Right atrium auricular region (tissue), 2 donors: Measurements from ENCODE around the gene KRTAP9-7. TPM values are rescaled to one million over a fixed set of nuclear protein-coding genes. Genes with fewer than 3 reads are reported as not detected.
"Not testable (repeated sequence)": the region's sequence is repeated elsewhere in the genome, so short reads cannot be mapped to it uniquely, and the experiment has no call there.

ENCODE experiments used
- DNase-seq: peaks from one replicate; pipeline ENCODE4 v3.0.0-alpha.2; 2019; ENCODE audit warnings: low spot score
- H3K27ac ChIP-seq, 2 donors: fragments of 200-600 bp; sonication (generic); 1 replicate in 1 of 2; 2 replicates in 1 of 2; pipeline ENCODE4 v1.5.1; 2016 to 2019
- H3K27me3 ChIP-seq, 2 donors: fragments of 200-600 bp; sonication (generic); one replicate each; pipeline versions ENCODE4 v1.5.1 to v1.6.0; 2017 to 2019
- H3K36me3 ChIP-seq: fragments of 200-600 bp; sonication (generic); one replicate; pipeline ENCODE4 v1.5.1; 2016
- H3K4me1 ChIP-seq, 2 donors: fragments of 200-600 bp; sonication (generic); one replicate each; pipeline versions ENCODE4 v1.5.1 to v1.6.0; 2017 to 2019
- H3K4me3 ChIP-seq, 2 donors: fragments of 200-600 bp; sonication (generic); 1 replicate in 1 of 2; 2 replicates in 1 of 2; pipeline ENCODE4 v1.5.1; 2017 to 2019; ENCODE audit warnings: mild to moderate bottlenecking in 1 of 2, moderate library complexity in 1 of 2
- H3K9me3 ChIP-seq, 2 donors: fragments of 200-600 bp; sonication (generic); one replicate each; pipeline ENCODE4 v1.5.1; 2019
- total RNA-seq, 2 donors: library from RNA; depleted of rRNA; stranded (reverse); fragments of >200 nt; gene quantifications; one replicate each; pipeline ENCODE4 v1.1.0, GENCODE V29; 2016
- TF ChIP-seq, protein P1 (sequence below), 2 donors: fragments of 200-600 bp; sonication (generic); IDR thresholded peaks; one replicate each; pipeline ENCODE4 v1.5.1; 2019; ENCODE audit warnings: antibody characterized with exemption in 2 of 2

The KRTAP9-7 gene, protein sequence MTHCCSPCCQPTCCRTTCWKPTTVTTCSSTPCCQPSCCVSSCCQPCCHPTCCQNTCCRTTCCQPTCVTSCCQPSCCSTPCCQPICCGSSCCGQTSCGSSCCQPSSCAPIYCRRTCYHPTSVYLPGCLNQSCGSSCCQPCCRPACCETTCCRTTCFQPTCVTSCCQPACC
- total RNA-seq, result not detected

DNA sequence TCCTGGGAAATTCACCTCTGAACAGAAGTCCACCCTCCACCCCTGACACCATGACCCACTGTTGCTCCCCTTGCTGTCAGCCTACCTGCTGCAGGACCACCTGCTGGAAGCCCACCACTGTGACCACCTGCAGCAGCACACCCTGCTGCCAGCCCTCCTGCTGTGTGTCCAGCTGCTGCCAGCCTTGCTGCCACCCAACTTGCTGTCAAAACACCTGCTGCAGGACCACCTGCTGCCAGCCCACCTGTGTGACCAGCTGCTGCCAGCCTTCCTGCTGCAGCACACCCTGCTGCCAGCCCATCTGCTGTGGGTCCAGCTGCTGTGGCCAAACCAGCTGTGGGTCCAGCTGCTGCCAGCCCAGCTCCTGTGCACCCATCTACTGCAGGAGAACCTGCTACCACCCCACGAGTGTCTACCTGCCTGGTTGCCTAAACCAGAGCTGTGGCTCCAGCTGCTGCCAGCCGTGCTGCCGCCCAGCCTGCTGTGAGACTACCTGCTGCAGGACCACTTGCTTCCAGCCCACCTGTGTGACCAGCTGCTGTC, at the start of gene KRTAP9-7:
TSS of gene KRTAP9-7 (plus strand) at position 51 of the 543 bp plus-strand sequence. CDS start at position 51, 0 bp downstream.
- not testable (repeated sequence) for H3K4me1 ChIP-seq, DNase-seq, H3K36me3 ChIP-seq

DNA sequence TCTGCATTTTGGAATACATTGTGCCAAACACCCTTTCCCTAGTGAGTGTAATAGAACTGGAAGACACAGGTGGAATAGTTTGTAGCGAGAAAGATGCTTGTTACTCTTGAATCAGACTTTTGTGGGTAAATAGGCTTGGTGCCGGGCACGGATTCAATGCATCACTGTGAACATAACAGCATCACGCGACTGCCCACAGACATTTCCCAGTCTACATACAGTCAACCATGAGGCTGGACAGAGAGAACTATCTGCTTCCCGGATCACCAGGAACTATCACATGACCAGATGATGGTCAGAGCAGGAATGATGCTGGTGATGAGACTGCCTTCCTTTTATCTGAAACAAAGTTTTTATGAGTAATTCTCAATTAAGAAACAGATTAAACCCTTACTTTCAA, 49.4 kb upstream of the KRTAP9-7 start:
- TF ChIP-seq, protein P1, sequence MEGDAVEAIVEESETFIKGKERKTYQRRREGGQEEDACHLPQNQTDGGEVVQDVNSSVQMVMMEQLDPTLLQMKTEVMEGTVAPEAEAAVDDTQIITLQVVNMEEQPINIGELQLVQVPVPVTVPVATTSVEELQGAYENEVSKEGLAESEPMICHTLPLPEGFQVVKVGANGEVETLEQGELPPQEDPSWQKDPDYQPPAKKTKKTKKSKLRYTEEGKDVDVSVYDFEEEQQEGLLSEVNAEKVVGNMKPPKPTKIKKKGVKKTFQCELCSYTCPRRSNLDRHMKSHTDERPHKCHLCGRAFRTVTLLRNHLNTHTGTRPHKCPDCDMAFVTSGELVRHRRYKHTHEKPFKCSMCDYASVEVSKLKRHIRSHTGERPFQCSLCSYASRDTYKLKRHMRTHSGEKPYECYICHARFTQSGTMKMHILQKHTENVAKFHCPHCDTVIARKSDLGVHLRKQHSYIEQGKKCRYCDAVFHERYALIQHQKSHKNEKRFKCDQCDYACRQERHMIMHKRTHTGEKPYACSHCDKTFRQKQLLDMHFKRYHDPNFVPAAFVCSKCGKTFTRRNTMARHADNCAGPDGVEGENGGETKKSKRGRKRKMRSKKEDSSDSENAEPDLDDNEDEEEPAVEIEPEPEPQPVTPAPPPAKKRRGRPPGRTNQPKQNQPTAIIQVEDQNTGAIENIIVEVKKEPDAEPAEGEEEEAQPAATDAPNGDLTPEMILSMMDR (IDR thresholded peaks at IDR 0.05), result no peak
- Histone ChIP-seq H3K9me3 (no peaks in the 10 kb centered on the region), H3K36me3 (no peaks in the 10 kb centered on the region), H3K27ac (no peak overlapping the region), H3K4me1 (no peaks in the 10 kb centered on the region), H3K4me3 (no peak overlapping the region), H3K27me3 (no peaks in the 10 kb centered on the region)
- DNase-seq, result no peak

More for the DNA sequence above, at the start of gene KRTAP9-7:
- not testable (repeated sequence) for H3K27ac ChIP-seq, H3K4me3 ChIP-seq, H3K27me3 ChIP-seq, H3K9me3 ChIP-seq

DNA sequence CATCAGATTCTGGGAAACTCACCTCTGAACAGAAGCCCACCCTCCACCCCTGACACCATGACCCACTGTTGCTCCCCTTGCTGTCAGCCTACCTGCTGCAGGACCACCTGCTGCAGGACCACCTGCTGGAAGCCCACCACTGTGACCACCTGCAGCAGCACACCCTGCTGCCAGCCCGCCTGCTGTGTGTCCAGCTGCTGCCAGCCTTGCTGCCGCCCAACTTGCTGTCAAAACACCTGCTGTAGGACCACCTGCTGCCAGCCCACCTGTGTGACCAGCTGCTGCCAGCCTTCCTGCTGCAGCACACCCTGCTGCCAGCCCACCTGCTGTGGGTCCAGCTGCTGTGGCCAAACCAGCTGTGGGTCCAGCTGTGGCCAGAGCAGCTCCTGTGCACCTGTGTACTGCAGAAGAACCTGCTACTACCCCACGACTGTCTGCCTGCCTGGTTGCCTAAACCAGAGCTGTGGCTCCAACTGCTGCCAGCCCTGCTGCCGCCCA, 48.9 kb upstream of the KRTAP9-7 start, which contains the start of gene KRTAP9-2:
TSS of gene KRTAP9-2 (plus strand) at position 51 of the 498 bp plus-strand sequence. CDS start at position 58, 7 bp downstream.
- H3K27me3 ChIP-seq, H3K9me3 ChIP-seq, H3K36me3 ChIP-seq, H3K4me1 ChIP-seq, DNase-seq, H3K27ac ChIP-seq, H3K4me3 ChIP-seq: not testable (repeated sequence)

DNA sequence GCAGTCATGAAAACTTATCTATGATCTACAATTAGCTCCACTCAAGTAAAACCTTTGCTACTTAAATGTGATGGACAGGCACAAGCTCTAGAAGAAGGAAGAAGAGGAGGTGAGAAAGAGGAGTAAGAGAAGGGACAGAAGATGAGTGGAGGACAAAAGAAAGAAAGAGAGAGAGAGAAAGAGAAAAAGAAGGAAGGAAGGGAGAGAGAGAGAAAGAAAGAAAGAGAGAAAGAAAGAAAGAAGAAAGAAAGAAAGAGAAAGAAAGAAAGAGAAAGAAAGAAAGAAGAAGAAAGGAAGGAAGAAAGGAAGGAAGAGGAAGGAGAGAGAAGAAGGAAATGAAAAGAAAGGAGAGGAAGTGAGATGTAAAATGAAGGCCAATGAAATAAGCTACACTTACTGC, 45.4 kb upstream of the KRTAP9-7 start:
- DNase-seq, result no peak
- no peaks in the 10 kb centered on the region for H3K4me1 ChIP-seq
- no peak overlapping the region for H3K4me3 ChIP-seq
- H3K27ac ChIP-seq, result no peak overlapping the region
- no peaks in the 10 kb centered on the region for H3K9me3 ChIP-seq
- no peaks in the 10 kb centered on the region for H3K27me3 ChIP-seq
- TF ChIP-seq, protein P1 (IDR thresholded peaks at IDR 0.05), result no peak
- no peaks in the 10 kb centered on the region for H3K36me3 ChIP-seq

DNA sequence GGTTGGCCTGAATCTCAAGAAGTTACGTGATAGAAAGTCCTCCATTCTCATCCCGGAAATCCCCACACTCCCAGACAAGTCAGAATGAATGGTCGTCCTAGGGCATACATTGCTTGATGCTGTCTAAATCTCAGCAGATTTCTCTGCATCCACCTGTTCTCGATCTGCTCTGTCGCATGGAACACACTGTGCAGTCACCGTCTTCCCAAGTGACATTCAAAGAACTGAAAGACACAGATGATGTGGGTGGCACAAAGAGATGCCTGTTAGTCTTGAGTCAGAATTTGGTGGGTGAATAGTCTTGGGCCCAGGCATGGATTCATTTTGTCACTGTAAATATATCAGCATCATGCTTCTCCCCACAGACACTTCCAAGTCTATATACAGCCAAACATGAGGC, 43.8 kb upstream of the KRTAP9-7 start:
- TF ChIP-seq, protein P1 (IDR thresholded peaks at IDR 0.05), result no peak
- Histone ChIP-seq H3K27me3 (no peaks in the 10 kb centered on the region), H3K4me3 (no peak overlapping the region), H3K36me3 (no peaks in the 10 kb centered on the region), H3K27ac (no peak overlapping the region), H3K9me3 (no peaks in the 10 kb centered on the region), H3K4me1 (no peaks in the 10 kb centered on the region)
- DNase-seq, result no peak

DNA sequence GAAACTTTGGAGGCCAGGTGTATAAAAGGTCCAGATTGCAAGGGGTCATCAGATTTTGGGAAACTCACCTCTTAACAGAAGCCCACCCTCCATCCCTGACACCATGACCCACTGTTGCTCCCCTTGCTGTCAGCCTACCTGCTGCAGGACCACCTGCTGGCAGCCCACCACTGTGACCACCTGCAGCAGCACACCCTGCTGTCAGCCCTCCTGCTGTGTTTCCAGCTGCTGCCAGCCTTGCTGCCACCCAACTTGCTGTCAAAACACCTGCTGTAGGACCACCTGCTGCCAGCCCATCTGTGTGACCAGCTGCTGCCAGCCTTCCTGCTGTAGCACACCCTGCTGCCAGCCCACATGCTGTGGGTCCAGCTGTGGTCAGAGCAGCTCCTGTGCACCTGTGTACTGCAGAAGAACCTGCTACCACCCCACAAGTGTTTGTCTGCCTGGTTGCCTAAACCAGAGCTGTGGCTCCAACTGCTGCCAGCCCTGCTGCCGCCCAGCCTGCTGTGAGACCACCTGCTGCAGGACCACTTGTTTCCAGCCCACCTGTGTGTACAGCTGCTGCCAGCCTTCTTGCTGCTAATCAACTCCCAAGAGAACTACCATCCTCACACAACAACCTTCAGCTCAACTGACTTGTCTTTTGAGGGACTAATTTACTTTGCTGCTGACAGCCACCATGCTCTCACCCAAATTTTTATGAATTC, 42.9 kb upstream of the KRTAP9-7 start, which contains the start of gene KRTAP9-3:
TSS of gene KRTAP9-3 (plus strand) at position 51 of the 707 bp plus-strand sequence. CDS start at position 104, 53 bp downstream.
- not testable (repeated sequence) for DNase-seq, H3K36me3 ChIP-seq, H3K27me3 ChIP-seq, H3K9me3 ChIP-seq, H3K4me3 ChIP-seq, H3K27ac ChIP-seq, H3K4me1 ChIP-seq

DNA sequence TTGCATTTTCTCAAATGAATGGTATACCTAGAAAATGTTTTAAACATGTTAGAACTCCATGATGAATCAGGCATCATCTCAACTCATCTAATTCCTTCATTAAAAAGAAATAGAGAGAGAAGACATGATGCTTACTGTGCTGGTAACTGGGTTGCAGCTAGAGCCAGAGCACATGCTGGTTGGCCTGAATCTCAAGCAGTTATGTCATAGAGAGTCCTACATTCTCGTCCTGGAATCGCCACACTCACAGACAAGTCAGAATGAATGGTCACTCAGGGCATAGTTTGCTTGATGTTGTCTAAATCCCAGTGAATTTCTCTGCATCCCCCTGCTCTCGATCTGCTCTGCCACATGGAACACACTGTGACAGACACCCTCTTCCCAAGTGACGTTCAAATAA, 38.4 kb upstream of the KRTAP9-7 start:
- not testable (repeated sequence) for H3K4me1 ChIP-seq, H3K4me3 ChIP-seq, H3K27me3 ChIP-seq, DNase-seq, H3K36me3 ChIP-seq, H3K27ac ChIP-seq, H3K9me3 ChIP-seq

DNA sequence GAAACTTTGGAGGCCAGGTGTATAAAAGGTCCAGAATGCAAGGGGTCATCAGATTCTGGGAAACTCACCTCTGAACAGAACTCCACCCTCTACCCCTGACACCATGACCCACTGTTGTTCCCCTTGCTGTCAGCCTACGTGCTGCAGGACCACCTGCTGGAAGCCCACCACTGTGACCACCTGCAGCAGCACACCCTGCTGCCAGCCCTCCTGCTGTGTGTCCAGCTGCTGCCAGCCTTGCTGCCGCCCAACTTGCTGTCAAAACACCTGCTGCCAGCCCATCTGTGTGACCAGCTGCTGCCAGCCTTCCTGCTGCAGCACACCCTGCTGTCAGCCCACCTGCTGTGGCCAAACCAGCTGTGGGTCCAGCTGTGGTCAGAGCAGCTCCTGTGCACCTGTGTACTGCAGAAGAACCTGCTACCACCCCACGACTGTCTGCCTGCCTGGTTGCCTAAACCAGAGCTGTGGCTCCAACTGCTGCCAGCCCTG, 37.5 kb upstream of the KRTAP9-7 start, which contains the start of gene KRTAP9-8:
TSS of gene KRTAP9-8 (plus strand) at position 51 of the 489 bp plus-strand sequence. CDS start at position 104, 53 bp downstream.
- not testable (repeated sequence) for H3K36me3 ChIP-seq, H3K9me3 ChIP-seq, H3K4me3 ChIP-seq, DNase-seq, H3K27me3 ChIP-seq, H3K4me1 ChIP-seq, H3K27ac ChIP-seq

DNA sequence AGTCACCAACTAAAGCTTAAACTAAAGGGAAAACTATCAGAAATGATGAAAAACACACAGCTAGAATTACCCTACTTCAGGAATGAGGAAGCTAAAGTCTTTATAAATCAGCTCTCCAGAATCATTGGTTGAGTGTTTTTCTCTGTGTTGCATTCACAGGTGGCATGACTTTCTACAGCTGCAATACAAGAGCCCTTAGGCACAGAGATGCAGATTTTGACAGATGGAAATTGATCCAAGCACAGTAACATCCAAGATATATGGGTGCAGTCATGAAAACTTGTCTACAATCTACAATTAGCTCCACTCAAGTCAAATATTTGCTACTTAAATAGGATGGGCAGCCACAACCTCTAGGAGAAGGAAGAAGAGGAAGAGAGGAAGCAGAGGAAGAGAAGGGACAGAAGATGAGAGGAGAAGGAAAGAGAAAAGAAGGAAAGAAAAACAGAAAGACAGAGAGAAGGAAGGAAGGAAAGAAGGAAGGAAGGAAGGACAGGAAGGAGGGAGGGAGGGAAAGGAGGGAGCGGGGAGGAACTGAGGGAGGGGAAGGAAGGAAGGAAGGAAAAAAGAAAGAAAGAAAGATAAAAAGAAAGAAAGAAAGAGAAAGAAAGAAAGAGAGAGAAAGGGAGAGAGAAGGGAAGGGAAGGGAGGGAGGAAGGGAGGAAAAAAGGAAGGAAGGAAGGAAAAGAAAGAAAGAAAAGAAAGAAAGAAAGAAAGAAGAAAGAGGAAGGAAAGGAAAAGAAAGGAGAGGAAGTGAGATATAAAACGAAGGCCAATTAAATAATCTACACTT, 28.3 kb upstream of the KRTAP9-7 start:
- H3K4me1 ChIP-seq, H3K4me3 ChIP-seq, DNase-seq: not testable (repeated sequence)

DNA sequence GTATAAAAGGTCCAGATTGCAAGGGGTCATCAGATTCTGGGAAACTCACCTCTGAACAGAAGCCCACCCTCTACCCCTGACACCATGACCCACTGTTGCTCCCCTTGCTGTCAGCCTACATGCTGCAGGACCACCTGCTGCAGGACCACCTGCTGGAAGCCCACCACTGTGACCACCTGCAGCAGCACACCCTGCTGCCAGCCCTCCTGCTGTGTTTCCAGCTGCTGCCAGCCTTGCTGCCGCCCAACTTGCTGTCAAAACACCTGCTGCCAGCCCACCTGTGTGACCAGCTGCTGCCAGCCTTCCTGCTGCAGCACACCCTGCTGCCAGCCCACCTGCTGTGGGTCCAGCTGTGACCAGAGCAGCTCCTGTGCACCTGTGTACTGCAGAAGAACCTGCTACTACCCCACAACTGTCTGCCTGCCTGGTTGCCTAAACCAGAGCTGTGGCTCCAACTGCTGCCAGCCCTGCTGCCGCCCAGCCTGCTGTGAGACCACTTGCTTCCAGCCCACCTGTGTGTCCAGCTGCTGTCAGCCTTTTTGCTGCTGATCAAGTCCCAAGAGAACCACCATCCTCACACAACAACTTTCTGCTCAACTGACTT, 25.8 kb upstream of the KRTAP9-7 start, which contains the start of gene KRTAP9-4:
TSS of gene KRTAP9-4 (plus strand) at position 51 of the 604 bp plus-strand sequence. CDS start at position 85, 34 bp downstream.
- not testable (repeated sequence) for H3K36me3 ChIP-seq, H3K4me1 ChIP-seq, H3K4me3 ChIP-seq, DNase-seq, H3K27me3 ChIP-seq, H3K27ac ChIP-seq, H3K9me3 ChIP-seq

More for the DNA sequence above, 28.3 kb upstream of the KRTAP9-7 start:
- H3K27me3 ChIP-seq, H3K27ac ChIP-seq, H3K9me3 ChIP-seq, H3K36me3 ChIP-seq: not testable (repeated sequence)
